ENCODE measurements around the gene RPL7L1. TPM values are rescaled to one million over a fixed set of nuclear protein-coding genes. Genes with fewer than 3 reads are reported as not detected.

Gene RPL7L1
- total and polyA plus RNA-seq, 2 of the 13 experiments (the other 11 are each of a cell fraction or from before 2014, with no cell fraction given), result 51.6 to 179 TPM

DNA sequence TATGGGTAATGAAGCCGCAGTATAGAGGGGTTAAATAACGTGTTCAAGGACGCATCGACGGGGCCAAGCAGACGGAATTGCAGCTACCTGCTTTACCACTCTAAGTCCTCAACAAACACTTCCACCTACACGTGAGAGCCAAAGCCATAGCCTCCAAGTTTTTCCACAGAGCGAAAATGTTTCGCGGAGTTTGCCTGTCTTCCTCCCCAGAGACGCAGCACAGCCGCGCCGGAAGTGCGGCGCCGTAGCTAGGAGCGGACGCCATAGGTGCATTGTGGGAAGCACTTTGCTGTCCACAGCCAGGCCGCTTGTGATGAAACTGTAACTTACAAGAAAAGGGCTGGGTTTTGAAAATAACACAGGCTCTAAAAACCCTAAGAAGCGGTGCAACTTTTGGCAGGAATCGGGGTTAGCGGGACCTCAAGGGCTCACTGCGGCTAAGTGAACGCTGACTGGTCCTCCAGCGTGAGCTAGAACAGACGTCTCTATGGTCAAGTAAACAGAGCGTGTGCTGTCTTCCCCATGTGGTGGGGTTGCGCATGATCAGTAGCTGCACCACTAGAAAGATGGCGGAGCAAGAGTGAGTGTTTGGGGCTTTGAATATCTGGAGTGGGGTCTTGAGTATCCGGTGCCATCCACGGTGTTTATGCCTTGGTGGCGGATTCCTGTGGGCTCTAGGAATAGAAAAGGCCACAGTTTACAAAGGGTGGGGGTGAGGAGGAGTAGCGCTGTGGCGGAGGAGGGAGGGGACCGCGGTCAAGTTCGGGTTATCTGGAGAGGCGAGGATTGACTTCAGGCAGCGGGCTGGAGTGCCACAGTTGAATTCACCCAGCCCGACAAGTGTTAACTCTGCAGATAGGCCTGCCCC lies at the start of gene RPL7L1 (continued):
- TF ChIP-seq, protein P1, sequence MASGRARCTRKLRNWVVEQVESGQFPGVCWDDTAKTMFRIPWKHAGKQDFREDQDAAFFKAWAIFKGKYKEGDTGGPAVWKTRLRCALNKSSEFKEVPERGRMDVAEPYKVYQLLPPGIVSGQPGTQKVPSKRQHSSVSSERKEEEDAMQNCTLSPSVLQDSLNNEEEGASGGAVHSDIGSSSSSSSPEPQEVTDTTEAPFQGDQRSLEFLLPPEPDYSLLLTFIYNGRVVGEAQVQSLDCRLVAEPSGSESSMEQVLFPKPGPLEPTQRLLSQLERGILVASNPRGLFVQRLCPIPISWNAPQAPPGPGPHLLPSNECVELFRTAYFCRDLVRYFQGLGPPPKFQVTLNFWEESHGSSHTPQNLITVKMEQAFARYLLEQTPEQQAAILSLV (CRISPR knock-in tag; IDR thresholded peaks at IDR 0.05; ENCODE audit: borderline replicate concordance), result no peak; the same call in 1 of the 2 replicates
- TF ChIP-seq ZNF788 (CRISPR knock-in tag; IDR thresholded peaks at IDR 0.05; ENCODE audit: borderline replicate concordance), result peak; percentile 74
- peak; percentile 84; the same call in 1 of the 2 replicates for TF ChIP-seq KLF6 (CRISPR knock-in tag; IDR thresholded peaks at IDR 0.05)
- TF ChIP-seq, protein P2, sequence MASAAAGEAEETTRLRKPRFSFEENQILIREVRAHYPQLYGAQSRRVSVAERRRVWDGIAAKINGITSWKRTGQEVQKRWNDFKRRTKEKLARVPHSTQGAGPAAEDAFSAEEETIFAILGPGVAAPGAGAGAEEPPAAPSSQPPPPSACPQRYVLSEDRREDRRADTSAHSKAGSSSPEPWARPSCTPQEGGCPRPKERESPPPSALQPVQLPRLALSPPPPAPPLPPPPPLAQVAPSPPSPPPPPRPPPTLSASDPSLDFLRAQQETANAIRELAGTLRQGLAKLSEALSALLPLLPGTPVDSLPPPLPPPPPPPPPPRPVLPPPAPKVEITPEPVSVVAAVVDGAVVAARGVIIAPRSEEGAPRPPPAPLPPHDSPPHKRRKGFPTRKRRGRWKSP (CRISPR knock-in tag; IDR thresholded peaks at IDR 0.05), result no peak
- TF ChIP-seq, protein P3, sequence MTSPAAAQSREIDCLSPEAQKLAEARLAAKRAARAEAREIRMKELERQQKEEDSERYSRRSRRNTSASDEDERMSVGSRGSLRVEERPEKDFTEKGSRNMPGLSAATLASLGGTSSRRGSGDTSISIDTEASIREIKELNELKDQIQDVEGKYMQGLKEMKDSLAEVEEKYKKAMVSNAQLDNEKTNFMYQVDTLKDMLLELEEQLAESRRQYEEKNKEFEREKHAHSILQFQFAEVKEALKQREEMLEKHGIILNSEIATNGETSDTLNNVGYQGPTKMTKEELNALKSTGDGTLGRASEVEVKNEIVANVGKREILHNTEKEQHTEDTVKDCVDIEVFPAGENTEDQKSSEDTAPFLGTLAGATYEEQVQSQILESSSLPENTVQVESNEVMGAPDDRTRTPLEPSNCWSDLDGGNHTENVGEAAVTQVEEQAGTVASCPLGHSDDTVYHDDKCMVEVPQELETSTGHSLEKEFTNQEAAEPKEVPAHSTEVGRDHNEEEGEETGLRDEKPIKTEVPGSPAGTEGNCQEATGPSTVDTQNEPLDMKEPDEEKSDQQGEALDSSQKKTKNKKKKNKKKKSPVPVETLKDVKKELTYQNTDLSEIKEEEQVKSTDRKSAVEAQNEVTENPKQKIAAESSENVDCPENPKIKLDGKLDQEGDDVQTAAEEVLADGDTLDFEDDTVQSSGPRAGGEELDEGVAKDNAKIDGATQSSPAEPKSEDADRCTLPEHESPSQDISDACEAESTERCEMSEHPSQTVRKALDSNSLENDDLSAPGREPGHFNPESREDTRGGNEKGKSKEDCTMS (CRISPR knock-in tag; conservative IDR thresholded peaks at IDR 0.05), result 0 out of 2 replicates have a peak, but pooled peaks have one; percentile 12
- TF ChIP-seq YEATS2 (CRISPR knock-in tag; IDR thresholded peaks at IDR 0.05; ENCODE audit: borderline replicate concordance), result peak; percentile 98
- TF ChIP-seq SYNCRIP (IDR thresholded peaks at IDR 0.05; ENCODE audit: insufficient read depth, low read depth, low read length), result no peak
- TF ChIP-seq, protein P4, sequence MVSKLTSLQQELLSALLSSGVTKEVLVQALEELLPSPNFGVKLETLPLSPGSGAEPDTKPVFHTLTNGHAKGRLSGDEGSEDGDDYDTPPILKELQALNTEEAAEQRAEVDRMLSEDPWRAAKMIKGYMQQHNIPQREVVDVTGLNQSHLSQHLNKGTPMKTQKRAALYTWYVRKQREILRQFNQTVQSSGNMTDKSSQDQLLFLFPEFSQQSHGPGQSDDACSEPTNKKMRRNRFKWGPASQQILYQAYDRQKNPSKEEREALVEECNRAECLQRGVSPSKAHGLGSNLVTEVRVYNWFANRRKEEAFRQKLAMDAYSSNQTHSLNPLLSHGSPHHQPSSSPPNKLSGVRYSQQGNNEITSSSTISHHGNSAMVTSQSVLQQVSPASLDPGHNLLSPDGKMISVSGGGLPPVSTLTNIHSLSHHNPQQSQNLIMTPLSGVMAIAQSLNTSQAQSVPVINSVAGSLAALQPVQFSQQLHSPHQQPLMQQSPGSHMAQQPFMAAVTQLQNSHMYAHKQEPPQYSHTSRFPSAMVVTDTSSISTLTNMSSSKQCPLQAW (CRISPR knock-in tag; IDR thresholded peaks at IDR 0.05), result peak; percentile 62
- peak; percentile 32; the same call in 1 of the 2 replicates for TF ChIP-seq ZNF253 (CRISPR knock-in tag; IDR thresholded peaks at IDR 0.05; ENCODE audit: borderline replicate concordance)
- TF ChIP-seq ZNF326 (CRISPR knock-in tag; IDR thresholded peaks at IDR 0.05; ENCODE audit: borderline replicate concordance), result no peak
- peak; percentile 99 for TF ChIP-seq YEATS4 (CRISPR knock-in tag; IDR thresholded peaks at IDR 0.05; ENCODE audit: borderline replicate concordance)
- TF ChIP-seq ZNF891 (CRISPR knock-in tag; IDR thresholded peaks at IDR 0.05), result peak; percentile 72; the same call in 1 of the 2 replicates
- TF ChIP-seq ZNF101 (CRISPR knock-in tag; IDR thresholded peaks at IDR 0.05; ENCODE audit: borderline replicate concordance, low read depth), result peak; percentile 59; the same call in 1 of the 2 replicates
- TF ChIP-seq ZNF224 (CRISPR knock-in tag; IDR thresholded peaks at IDR 0.05), result no peak
- TF ChIP-seq, protein P5, sequence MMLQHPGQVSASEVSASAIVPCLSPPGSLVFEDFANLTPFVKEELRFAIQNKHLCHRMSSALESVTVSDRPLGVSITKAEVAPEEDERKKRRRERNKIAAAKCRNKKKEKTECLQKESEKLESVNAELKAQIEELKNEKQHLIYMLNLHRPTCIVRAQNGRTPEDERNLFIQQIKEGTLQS (CRISPR knock-in tag; IDR thresholded peaks at IDR 0.05), result no peak
- TF ChIP-seq, protein P6, sequence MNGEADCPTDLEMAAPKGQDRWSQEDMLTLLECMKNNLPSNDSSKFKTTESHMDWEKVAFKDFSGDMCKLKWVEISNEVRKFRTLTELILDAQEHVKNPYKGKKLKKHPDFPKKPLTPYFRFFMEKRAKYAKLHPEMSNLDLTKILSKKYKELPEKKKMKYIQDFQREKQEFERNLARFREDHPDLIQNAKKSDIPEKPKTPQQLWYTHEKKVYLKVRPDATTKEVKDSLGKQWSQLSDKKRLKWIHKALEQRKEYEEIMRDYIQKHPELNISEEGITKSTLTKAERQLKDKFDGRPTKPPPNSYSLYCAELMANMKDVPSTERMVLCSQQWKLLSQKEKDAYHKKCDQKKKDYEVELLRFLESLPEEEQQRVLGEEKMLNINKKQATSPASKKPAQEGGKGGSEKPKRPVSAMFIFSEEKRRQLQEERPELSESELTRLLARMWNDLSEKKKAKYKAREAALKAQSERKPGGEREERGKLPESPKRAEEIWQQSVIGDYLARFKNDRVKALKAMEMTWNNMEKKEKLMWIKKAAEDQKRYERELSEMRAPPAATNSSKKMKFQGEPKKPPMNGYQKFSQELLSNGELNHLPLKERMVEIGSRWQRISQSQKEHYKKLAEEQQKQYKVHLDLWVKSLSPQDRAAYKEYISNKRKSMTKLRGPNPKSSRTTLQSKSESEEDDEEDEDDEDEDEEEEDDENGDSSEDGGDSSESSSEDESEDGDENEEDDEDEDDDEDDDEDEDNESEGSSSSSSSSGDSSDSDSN (CRISPR knock-in tag; IDR thresholded peaks at IDR 0.05), result peak; percentile 76
- no peak for TF ChIP-seq ZNF256 (CRISPR knock-in tag; conservative IDR thresholded peaks at IDR 0.05)
